Nephron progenitor cell (in vitro differentiated cells): Measurements from ENCODE around the gene C1orf87.

Experiments
- DNase-seq: peaks from one replicate; pipeline ENCODE4 v3.0.0; 2021
- H3K27ac Mint-ChIP-seq: 2 replicates; pipeline ENCODE4 v1.8.0; 2021; ENCODE audit warnings: mild to moderate bottlenecking, moderate library complexity, mixed read lengths
- H3K27me3 Mint-ChIP-seq: 2 replicates; pipeline ENCODE4 v1.8.0; 2021; ENCODE audit warnings: mild to moderate bottlenecking, low read depth, mixed read lengths; ENCODE audit not compliant: poor library complexity
- H3K36me3 Mint-ChIP-seq: 2 replicates; pipeline ENCODE4 v1.8.0; 2021; ENCODE audit warnings: low read depth, mixed read lengths
- H3K4me1 Mint-ChIP-seq: 2 replicates; pipeline ENCODE4 v1.8.0; 2021; ENCODE audit warnings: mixed read lengths
- H3K4me3 Mint-ChIP-seq: 2 replicates; pipeline ENCODE4 v1.8.0; 2021; ENCODE audit warnings: mild to moderate bottlenecking, moderate library complexity, mixed read lengths
- H3K9me3 Mint-ChIP-seq: 2 replicates; pipeline ENCODE4 v1.8.0; 2021; ENCODE audit warnings: mild to moderate bottlenecking, moderate library complexity, mixed read lengths
- CTCF ChIP-seq: fragments of 200-600 bp; sonication (generic); IDR thresholded peaks from 2 replicates; pipeline ENCODE4 v1.5.0; 2021; ENCODE audit warnings: antibody characterized with exemption

Gene C1orf87

DNA sequence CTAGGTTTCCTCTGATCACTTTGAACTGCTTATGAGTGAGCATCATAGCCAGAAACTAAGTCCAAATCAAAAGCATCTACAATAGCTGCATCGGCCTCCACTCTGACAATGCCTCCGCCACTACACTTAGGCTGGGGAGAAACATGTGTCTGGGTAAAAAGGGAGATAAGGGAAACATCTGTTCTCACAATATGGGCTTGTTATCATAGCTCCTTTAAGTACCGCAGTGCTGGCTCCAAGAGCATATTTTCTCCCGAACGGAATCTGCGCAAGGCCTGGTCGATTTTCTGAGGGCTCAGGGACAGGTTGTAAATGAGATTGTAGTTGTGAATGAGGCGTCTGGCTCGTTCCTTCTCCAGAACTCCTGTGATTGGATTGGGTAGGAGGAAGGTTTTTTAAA, 83.1 kb downstream of the C1orf87 start:
- Mint-ChIP-seq H3K27me3 (peaks cover 3% of the 10 kb centered on the region), H3K4me3 (no peak overlapping the region), H3K4me1 (no peaks in the 10 kb centered on the region), H3K27ac (no peak overlapping the region), H3K9me3 (no peaks in the 10 kb centered on the region), H3K36me3 (no peaks in the 10 kb centered on the region)
- no peak for DNase-seq
- no peak for TF ChIP-seq CTCF

DNA sequence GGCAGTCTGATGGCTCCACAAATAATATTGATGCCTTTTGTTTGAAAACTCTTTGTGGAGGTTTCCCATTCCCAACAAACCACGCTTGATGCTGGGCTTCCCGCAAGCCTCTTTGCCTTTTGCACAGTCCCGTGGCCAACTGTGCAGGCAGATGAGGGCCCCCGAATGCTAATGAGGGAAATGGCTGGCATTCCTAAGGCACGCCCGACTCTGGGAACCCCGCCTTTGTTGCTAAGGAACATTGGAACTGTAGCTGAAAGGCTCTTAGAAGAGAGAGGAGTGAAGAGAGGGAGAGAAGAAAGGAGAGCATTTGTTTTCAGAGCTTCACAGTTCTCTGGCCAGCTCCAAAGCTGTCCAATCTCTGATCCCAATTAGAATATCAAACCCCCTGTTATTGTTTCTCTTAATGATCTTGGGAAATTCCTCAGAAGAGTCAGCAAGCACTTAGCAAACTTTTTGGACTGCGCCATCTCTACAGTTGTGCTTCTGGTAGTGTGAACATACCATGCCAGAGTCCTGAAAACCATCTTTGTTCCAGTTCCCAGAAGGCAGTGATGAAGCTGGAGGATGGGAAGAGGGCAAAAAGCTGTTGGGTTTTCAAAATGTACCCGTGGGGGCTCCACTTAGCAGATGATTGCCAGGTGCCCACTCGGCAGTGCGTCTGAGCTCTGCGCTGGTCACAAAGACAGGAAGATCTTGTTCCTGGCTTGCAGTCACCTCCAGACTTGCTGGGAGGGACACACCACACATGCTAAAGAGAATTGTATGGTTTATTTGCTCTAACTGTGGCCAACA, 86.9 kb downstream of the C1orf87 start:
- Mint-ChIP-seq H3K27ac (no peak overlapping the region), H3K36me3 (no peaks in the 10 kb centered on the region), H3K27me3 (peaks cover 8% of the 10 kb centered on the region), H3K4me1 (no peaks in the 10 kb centered on the region), H3K4me3 (no peak overlapping the region), H3K9me3 (no peaks in the 10 kb centered on the region)
- DNase-seq, result no peak
- no peak for TF ChIP-seq CTCF

DNA sequence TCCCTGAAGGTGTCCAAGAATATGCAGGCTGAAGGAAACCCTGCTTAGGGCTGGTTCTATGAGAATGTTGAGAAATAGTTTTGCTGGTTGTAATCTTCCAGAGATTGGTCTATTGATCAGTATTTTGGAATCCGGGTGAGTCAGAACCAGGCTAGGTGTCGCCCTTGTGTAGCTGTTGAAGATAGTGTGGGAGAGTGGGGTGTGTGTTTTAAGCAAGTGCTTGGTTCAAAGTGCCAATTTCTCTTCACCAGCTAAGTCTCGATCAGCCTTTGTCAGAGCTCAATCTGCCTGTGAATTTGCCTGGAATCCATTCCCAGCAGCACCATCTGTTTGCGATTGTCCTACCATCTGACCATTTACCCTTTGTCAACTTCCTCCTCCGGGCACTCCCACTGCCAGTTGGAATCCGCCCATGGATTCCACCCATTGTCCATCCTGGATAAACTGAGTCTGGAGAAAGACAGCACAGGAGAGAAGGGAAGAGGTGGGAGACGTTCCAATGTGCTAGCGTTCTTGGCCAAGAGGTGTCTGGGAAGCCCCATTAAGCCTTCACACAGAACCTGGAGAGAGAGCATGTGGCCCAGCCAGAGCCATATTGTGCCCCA, 87.6 kb downstream of the C1orf87 start:
- Mint-ChIP-seq H3K36me3 (no peaks in the 10 kb centered on the region), H3K9me3 (no peaks in the 10 kb centered on the region), H3K27ac (no peak overlapping the region), H3K4me1 (no peaks in the 10 kb centered on the region), H3K27me3 (peaks cover 8% of the 10 kb centered on the region), H3K4me3 (no peak overlapping the region)
- no peak for TF ChIP-seq CTCF
- DNase-seq, result no peak

GRCh38 chr1:59979666-59980065, 93.9 kb downstream of the C1orf87 start:
- Mint-ChIP-seq H3K27me3 (peaks cover 22% of the 10 kb centered on the region), H3K36me3 (no peaks in the 10 kb centered on the region), H3K4me3 (no peak overlapping the region), H3K4me1 (no peaks in the 10 kb centered on the region), H3K27ac (no peak overlapping the region), H3K9me3 (no peaks in the 10 kb centered on the region)
- DNase-seq, result no peak
- no peak for TF ChIP-seq CTCF

GRCh38 chr1:59978511-59978910, 95.1 kb downstream of the C1orf87 start:
- Mint-ChIP-seq H3K27me3 (peaks cover 29% of the 10 kb centered on the region), H3K9me3 (no peaks in the 10 kb centered on the region), H3K4me1 (no peaks in the 10 kb centered on the region), H3K36me3 (no peaks in the 10 kb centered on the region), H3K4me3 (no peak overlapping the region), H3K27ac (no peak overlapping the region)
- DNase-seq, result no peak
- TF ChIP-seq CTCF, result no peak

GRCh38 chr1:59978026-59978425, 95.5 kb downstream of the C1orf87 start:
- Mint-ChIP-seq H3K27me3 (peaks cover 32% of the 10 kb centered on the region), H3K36me3 (no peaks in the 10 kb centered on the region), H3K4me1 (no peaks in the 10 kb centered on the region), H3K9me3 (no peaks in the 10 kb centered on the region), H3K27ac (no peak overlapping the region), H3K4me3 (no peak overlapping the region)
- no peak for DNase-seq
- TF ChIP-seq CTCF, result no peak
